Thyroid gland (tissue), 4 donors: ENCODE data around the gene ORM1.

Experiments used
- POLR2A ChIP-seq, 2 donors: fragments of 450-650 bp; IDR thresholded peaks; one replicate each; pipeline ENCODE4 v1.6.1; 2017; ENCODE audit warnings: antibody characterized with exemption in 2 of 2, mild to moderate bottlenecking in 2 of 2, moderate library complexity in 1 of 2
- TF ChIP-seq, protein P1 (sequence below), 6 experiments: fragments of 200-600 bp in 3 of 6; fragments of 450-650 bp in 3 of 6; sonication (generic) in 3 of 6; IDR thresholded peaks; one replicate each; pipeline ENCODE4 v1.5.1; 2016 to 2019; ENCODE audit warnings: antibody characterized with exemption in 6 of 6, mild to moderate bottlenecking in 2 of 6, inconsistent platforms in 1 of 6, moderate library complexity in 1 of 6

DNA sequence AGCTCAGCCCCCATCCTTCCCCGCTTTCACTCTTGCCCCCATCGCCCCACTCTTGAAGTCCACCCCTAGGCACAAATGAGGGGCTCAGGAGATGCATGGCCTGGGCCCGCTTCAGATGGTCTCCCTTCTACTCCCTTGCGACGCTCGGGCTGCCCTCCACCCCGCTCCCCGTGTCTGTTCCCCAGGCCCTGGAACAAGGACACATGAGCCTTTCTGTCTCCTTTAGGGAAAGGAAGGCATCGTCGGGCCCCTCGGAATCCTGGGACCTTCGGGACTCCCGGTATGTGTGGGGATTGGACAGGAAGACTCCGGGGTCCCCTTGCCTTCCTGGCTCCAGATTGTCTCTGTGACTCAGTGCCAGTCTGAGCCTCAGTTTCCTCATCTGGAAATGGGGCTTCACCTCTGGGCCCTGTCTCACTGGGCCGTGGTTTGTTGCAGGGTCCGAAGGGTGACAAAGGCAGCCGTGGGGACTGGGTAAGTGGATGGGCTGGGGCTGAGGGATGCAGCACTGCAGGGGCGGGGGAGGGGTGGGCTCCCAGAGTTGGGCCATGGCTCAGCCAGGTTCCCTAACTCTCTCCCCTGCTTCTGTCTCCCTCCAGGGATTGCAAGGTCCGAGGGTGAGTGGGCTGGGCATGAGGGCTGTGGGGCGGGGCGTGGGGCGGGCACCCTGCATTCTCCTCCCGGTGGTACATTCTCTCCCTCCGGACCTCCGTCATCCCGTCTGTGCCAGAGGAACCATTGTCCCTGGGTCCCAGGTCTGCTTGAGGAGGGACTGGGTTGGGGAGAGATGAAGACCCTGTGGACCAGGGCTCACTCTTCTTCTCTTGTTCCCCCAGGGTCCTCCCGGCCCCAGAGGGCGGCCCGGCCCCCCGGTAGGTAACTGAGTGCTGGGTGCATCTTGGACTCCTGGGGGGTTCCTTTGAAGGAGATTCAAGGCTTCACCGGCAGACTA is 21.8 kb upstream of the ORM1 start:
- TF ChIP-seq, protein P1, sequence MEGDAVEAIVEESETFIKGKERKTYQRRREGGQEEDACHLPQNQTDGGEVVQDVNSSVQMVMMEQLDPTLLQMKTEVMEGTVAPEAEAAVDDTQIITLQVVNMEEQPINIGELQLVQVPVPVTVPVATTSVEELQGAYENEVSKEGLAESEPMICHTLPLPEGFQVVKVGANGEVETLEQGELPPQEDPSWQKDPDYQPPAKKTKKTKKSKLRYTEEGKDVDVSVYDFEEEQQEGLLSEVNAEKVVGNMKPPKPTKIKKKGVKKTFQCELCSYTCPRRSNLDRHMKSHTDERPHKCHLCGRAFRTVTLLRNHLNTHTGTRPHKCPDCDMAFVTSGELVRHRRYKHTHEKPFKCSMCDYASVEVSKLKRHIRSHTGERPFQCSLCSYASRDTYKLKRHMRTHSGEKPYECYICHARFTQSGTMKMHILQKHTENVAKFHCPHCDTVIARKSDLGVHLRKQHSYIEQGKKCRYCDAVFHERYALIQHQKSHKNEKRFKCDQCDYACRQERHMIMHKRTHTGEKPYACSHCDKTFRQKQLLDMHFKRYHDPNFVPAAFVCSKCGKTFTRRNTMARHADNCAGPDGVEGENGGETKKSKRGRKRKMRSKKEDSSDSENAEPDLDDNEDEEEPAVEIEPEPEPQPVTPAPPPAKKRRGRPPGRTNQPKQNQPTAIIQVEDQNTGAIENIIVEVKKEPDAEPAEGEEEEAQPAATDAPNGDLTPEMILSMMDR (IDR thresholded peaks at IDR 0.05) = no peak
- no peak for TF ChIP-seq POLR2A (IDR thresholded peaks at IDR 0.05)
